Measurements from ENCODE around the gene ULBP2.
"Not testable (repeated sequence)": the region's sequence is repeated elsewhere in the genome, so short reads cannot be mapped to it uniquely, and the experiment has no call there.

Gene ULBP2

GRCh38 chr6:149990212-149990660 lies 48.4 kb downstream of the ULBP2 start:
- intact Hi-C loops (cut with DNase I), result no loop called here
- DNase-seq, result no peak

GRCh38 chr6:149990661-149991471 lies 49.1 kb downstream of the ULBP2 start:
- DNase-seq, result no peak
- intact Hi-C loops (cut with DNase I), result no loop called here

- DNase-seq; intact Hi-C loops (cut with DNase I): not testable (repeated sequence)
These were observed 49.6 kb downstream of the ULBP2 start for GRCh38 chr6:149991472-149991795.

- DNase-seq, result no peak
These were observed 50.0 kb downstream of the ULBP2 start for GRCh38 chr6:149991838-149992237.

GRCh38 chr6:149995235-149995750 lies 53.5 kb downstream of the ULBP2 start:
- intact Hi-C loops (cut with DNase I), result no loop called here

More at GRCh38 chr6:149991838-149992237, 50.0 kb downstream of the ULBP2 start:
- intact Hi-C loops (cut with DNase I), result no loop called here

DNA sequence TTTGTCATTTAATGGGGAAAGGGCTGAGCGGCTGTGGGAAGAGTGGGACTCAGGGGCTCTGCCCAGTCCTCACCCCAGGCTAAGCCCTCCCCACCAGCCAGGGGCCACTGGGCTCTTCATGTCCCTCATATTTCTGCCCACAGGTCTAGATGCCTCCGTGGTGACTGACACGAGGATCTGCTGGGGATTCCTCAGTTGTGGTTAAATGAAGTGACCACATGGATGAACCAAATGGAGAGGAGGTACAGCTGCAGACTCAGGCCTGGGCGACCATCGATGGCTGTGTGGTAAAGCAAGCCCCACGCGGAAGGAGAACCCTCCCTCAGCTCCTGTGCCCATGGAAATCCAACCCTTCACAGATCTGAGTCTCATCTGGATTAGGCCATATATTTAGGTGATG lies 54.2 kb downstream of the ULBP2 start:
- no peak for DNase-seq
- intact Hi-C loops (cut with DNase I), result no loop called here

More at GRCh38 chr6:149995235-149995750, 53.5 kb downstream of the ULBP2 start:
- no peak for DNase-seq

Data from posterior cingulate gyrus (tissue), 11 donors.